H1 (cell line): ENCODE data around the gene RASSF5. TPM values are rescaled to one million over a fixed set of nuclear protein-coding genes. Genes with fewer than 3 reads are reported as not detected.

Experiments used
- CTCF ChIA-PET: fragments of 300-600 bp; sonication (Branson Sonifier 250); formaldehyde crosslinking; loops from one replicate; lab custom pipeline; 2021; ENCODE audit not compliant: partially characterized antibody; lab: Charles Lee
- POLR2A ChIA-PET: fragments of 300-600 bp; sonication (Branson Sonifier 250); formaldehyde crosslinking; loops from one replicate; lab custom pipeline; 2021; ENCODE audit warnings: inconsistent platforms; ENCODE audit not compliant: partially characterized antibody; lab: Charles Lee
- DNase-seq, 2 experiments: peaks; one replicate each; pipeline versions ENCODE4 v3.0.0 to v3.0.0-alpha.2; 2010 to 2022; ENCODE audit warnings: low spot score in 2 of 2, low read depth in 1 of 2, mixed read lengths in 1 of 2
- FAIRE-seq: peaks from 2 replicates; lab custom pipeline; 2011; peaks lifted over from hg19 to GRCh38; lab: Jason Lieb, UNC
- H2AFZ ChIP-seq: 2 replicates; pipeline ENCODE4 v1.8.1; 2012; ENCODE audit warnings: low read length, inconsistent platforms
- H2AK5ac ChIP-seq: 2 replicates; pipeline ENCODE4 v1.6.1; 2013; ENCODE audit warnings: low read depth, low read length
- H2BK120ac ChIP-seq: replicated peaks from 2 replicates; pipeline ENCODE3; 2013; ENCODE audit warnings: low read depth, low read length, inconsistent platforms
- H2BK12ac ChIP-seq: 2 replicates; pipeline ENCODE4 v1.6.1; 2013; ENCODE audit warnings: low read depth, low read length
- H2BK15ac ChIP-seq: 2 replicates; pipeline ENCODE4 v1.6.1; 2013; ENCODE audit warnings: low read length
- H2BK20ac ChIP-seq: 2 replicates; pipeline ENCODE4 v1.6.1; 2013; ENCODE audit warnings: low read length
- H2BK5ac ChIP-seq: 2 replicates; pipeline ENCODE4 v1.6.1; 2013; ENCODE audit warnings: low read depth, low read length
- H3K14ac ChIP-seq: 2 replicates; pipeline ENCODE4 v1.6.1; 2013; ENCODE audit warnings: inconsistent platforms; ENCODE audit not compliant: insufficient read length
- H3K18ac ChIP-seq: 2 replicates; pipeline ENCODE4 v1.6.1; 2013; ENCODE audit warnings: low read length; ENCODE audit errors: extremely low read depth
- H3K23ac ChIP-seq: 2 replicates; pipeline ENCODE4 v1.6.1; 2013; ENCODE audit warnings: inconsistent platforms; ENCODE audit not compliant: insufficient read length
- H3K23me2 ChIP-seq: 2 replicates; pipeline ENCODE4 v1.6.1; 2013; ENCODE audit warnings: low read depth, low read length
- H3K27ac ChIP-seq: 2 replicates; pipeline ENCODE4 v1.6.1; 2011; ENCODE audit warnings: low read depth, low read length, inconsistent platforms
- H3K27me3 ChIP-seq, 4 experiments: replicated peaks in 1 of 4; 1 replicate in 1 of 4; 2 replicates in 3 of 4; pipeline versions ENCODE4 v1.6.1 to v1.8.1; 2011 to 2013; ENCODE audit warnings: low read length in 3 of 4, mild to moderate bottlenecking in 3 of 4, inconsistent platforms in 2 of 4, mixed read lengths in 2 of 4, moderate library complexity in 1 of 4; ENCODE audit not compliant: control insufficient read depth in 3 of 4, insufficient read depth in 3 of 4; ENCODE audit errors: extremely low read depth in 1 of 4
- H3K36me3 ChIP-seq, 4 experiments: 2 replicates each; pipeline versions ENCODE4 v1.6.1 to v1.8.1; 2011 to 2013; ENCODE audit warnings: mild to moderate bottlenecking in 4 of 4, low read length in 3 of 4, moderate library complexity in 2 of 4, control low read depth in 1 of 4, inconsistent platforms in 1 of 4; ENCODE audit not compliant: insufficient read depth in 4 of 4, control insufficient read depth in 2 of 4
- H3K4ac ChIP-seq: replicated peaks from 2 replicates; pipeline ENCODE3; 2013; ENCODE audit warnings: low read length, low read depth, mixed read lengths, inconsistent platforms; ENCODE audit not compliant: insufficient read length
- H3K4me1 ChIP-seq, 4 experiments: replicated peaks in 1 of 4; 1 replicate in 1 of 4; 2 replicates in 3 of 4; pipeline versions ENCODE4 v1.6.1 to v1.8.1; 2011 to 2013; ENCODE audit warnings: low read length in 3 of 4, inconsistent platforms in 2 of 4, mixed read lengths in 1 of 4; ENCODE audit not compliant: insufficient read depth in 4 of 4, control insufficient read depth in 3 of 4
- H3K4me2 ChIP-seq, 2 experiments: 2 replicates each; pipeline versions ENCODE4 v1.6.1 to v1.8.1; 2011 to 2013; ENCODE audit warnings: low read depth in 2 of 2, low read length in 2 of 2, control low read depth in 1 of 2, inconsistent platforms in 1 of 2, mild to moderate bottlenecking in 1 of 2; ENCODE audit not compliant: insufficient read depth in 1 of 2
- H3K4me3 ChIP-seq, 4 experiments: fragments of 200-600, 300-600 bp in 1 of 4; sonication (generic), shearing (Covaris generic), sonication (Bioruptor Twin) in 1 of 4; 2 replicates each; pipeline versions ENCODE4 v1.5.1 to v1.8.1; 2011 to 2016; ENCODE audit warnings: low read length in 4 of 4, low read depth in 3 of 4, control low read depth in 2 of 4, inconsistent platforms in 2 of 4, mild to moderate bottlenecking in 2 of 4, mixed read lengths in 1 of 4, moderate library complexity in 1 of 4; ENCODE audit not compliant: insufficient read depth in 2 of 4; ENCODE audit errors: extremely low read depth in 1 of 4
- H3K56ac ChIP-seq: replicated peaks from 2 replicates; pipeline ENCODE3; 2013; ENCODE audit warnings: low read depth, mild to moderate bottlenecking, mixed read lengths, low read length, inconsistent platforms; ENCODE audit not compliant: insufficient read length
- H3K79me1 ChIP-seq: 2 replicates; pipeline ENCODE4 v1.6.1; 2013; ENCODE audit warnings: low read depth, low read length, control low read depth
- H3K79me2 ChIP-seq, 2 experiments: 2 replicates each; pipeline versions ENCODE4 v1.6.1 to v1.8.1; 2012 to 2013; ENCODE audit warnings: low read length in 2 of 2, mild to moderate bottlenecking in 2 of 2, inconsistent platforms in 1 of 2; ENCODE audit not compliant: insufficient read depth in 2 of 2, control insufficient read depth in 1 of 2
- H3K9ac ChIP-seq, 4 experiments: replicated peaks in 1 of 4; 1 replicate in 1 of 4; 2 replicates in 3 of 4; pipeline versions ENCODE4 v1.6.1 to v1.8.1; 2011 to 2013; ENCODE audit warnings: low read depth in 3 of 4, low read length in 3 of 4, control low read depth in 2 of 4, mild to moderate bottlenecking in 2 of 4, moderate library complexity in 2 of 4, inconsistent platforms in 1 of 4; ENCODE audit errors: extremely low read depth in 1 of 4
- H3K9me3 ChIP-seq, 2 experiments: 2 replicates each; pipeline versions ENCODE4 v1.6.1 to v1.8.1; 2012 to 2013; ENCODE audit warnings: mild to moderate bottlenecking in 2 of 2, moderate library complexity in 2 of 2, control low read depth in 1 of 2, inconsistent platforms in 1 of 2, low read depth in 1 of 2, low read length in 1 of 2, mixed read lengths in 1 of 2; ENCODE audit not compliant: insufficient read depth in 2 of 2
- H4K20me1 ChIP-seq, 2 experiments: replicated peaks in 1 of 2; 2 replicates each; pipeline versions ENCODE3 to v1.8.1; 2011 to 2013; ENCODE audit warnings: inconsistent platforms in 2 of 2, low read length in 2 of 2, mild to moderate bottlenecking in 1 of 2; ENCODE audit not compliant: insufficient read depth in 2 of 2, control insufficient read depth in 1 of 2
- H4K5ac ChIP-seq: 2 replicates; pipeline ENCODE4 v1.6.1; 2013; ENCODE audit warnings: low read length, low read depth, mixed read lengths, inconsistent platforms; ENCODE audit not compliant: insufficient read length
- H4K8ac ChIP-seq: 2 replicates; pipeline ENCODE4 v1.8.0; 2013; ENCODE audit warnings: mild to moderate bottlenecking, moderate library complexity, low read length, inconsistent platforms; ENCODE audit not compliant: insufficient read depth; ENCODE audit errors: extremely low read depth
- H4K91ac ChIP-seq: replicated peaks from 2 replicates; pipeline ENCODE3; 2013; ENCODE audit warnings: low read length, mixed read lengths, inconsistent platforms; ENCODE audit not compliant: insufficient read length
- CBX5 ChIP-seq: fragments of 300-800, 300-1000 bp; sonication (generic); IDR thresholded peaks from 2 replicates; pipeline ENCODE4 v1.7.1; 2016; ENCODE audit warnings: antibody characterized with exemption, low read length, low read depth
- CHD2 ChIP-seq: IDR thresholded peaks from 2 replicates; pipeline ENCODE4 v1.6.1; 2012; ENCODE audit warnings: low read length, improper control_type of control experiment
- MAX ChIP-seq: IDR thresholded peaks from 2 replicates; pipeline ENCODE4 v1.6.1; 2012; ENCODE audit warnings: inconsistent platforms
- POLR2A ChIP-seq, 2 experiments: IDR thresholded peaks; 1 replicate in 1 of 2; 2 replicates in 1 of 2; pipeline ENCODE4 v1.6.1; 2011; ENCODE audit warnings: low read depth in 2 of 2, low read length in 2 of 2, mild to moderate bottlenecking in 2 of 2; ENCODE audit errors: control extremely low read depth in 1 of 2
- POLR2AphosphoS5 ChIP-seq: IDR thresholded peaks from 2 replicates; pipeline ENCODE4 v1.6.1; 2011; ENCODE audit warnings: low read depth, low read length
- RFX5 ChIP-seq: IDR thresholded peaks from 2 replicates; pipeline ENCODE4 v1.6.1; 2011; ENCODE audit warnings: low read depth, low read length, improper control_type of control experiment, borderline replicate concordance
- YY1 ChIP-seq: IDR thresholded peaks from 2 replicates; pipeline ENCODE4 v1.6.1; 2011; ENCODE audit warnings: low read depth, mild to moderate bottlenecking, low read length
- WGBS, 2 experiments: shearing (Covaris generic) in 1 of 2; methylation state at CpG; one replicate each; pipeline versions ENCODE4 v1.1.6 to v1.1.7; 2013 to 2015; ENCODE audit warnings: low lambda C conversion rate in 2 of 2, mixed read lengths in 2 of 2, inconsistent platforms in 1 of 2, low coverage in 1 of 2, missing lambda C conversion rate in 1 of 2; ENCODE audit not compliant: insufficient replicate concordance in 2 of 2, insufficient coverage in 1 of 2, insufficient read length in 1 of 2; ENCODE audit errors: extremely low coverage in 1 of 2, missing lambda C conversion rate in 1 of 2; 5-methylcytosine and 5-hydroxymethylcytosine counted together
- long read RNA-seq, 2 experiments: library from RNA in 1 of 2; library from capped mRNA in 1 of 2; stranded (forward); transcript quantifications; one replicate each; pipeline ENCODE4 v2.0.0, GENCODE V29; 2021; ENCODE audit warnings: inconsistent platforms in 1 of 2
- polyA minus RNA-seq, 3 experiments: library from RNA; depleted of rRNA, polyadenylated mRNA; stranded (reverse); fragments of >200 nt; gene quantifications; 1 replicate in 2 of 3; 2 replicates in 1 of 3; pipeline ENCODE4 v1.2.3, GENCODE V29; 2011
- polyA plus RNA-seq, 7 experiments: library from polyadenylated mRNA; depleted of rRNA in 3 of 7; stranded (reverse) in 5 of 7; unstranded in 2 of 7; fragments of >200 nt in 5 of 7; fragments of 200-250 nt in 2 of 7; gene quantifications; 1 replicate in 5 of 7; 2 replicates in 1 of 7; 4 replicates in 1 of 7; pipeline versions ENCODE4 v1.2.1 to v1.2.3, GENCODE V29; 2011 to 2013; ENCODE audit warnings: missing spikeins in 2 of 7, mixed read lengths in 2 of 7
- total RNA-seq: library from RNA; stranded (reverse); fragmentation: NEBNext Ultra II Directional; extraction: Animal tissue kit (Norgen Biotek cat#: 25700); gene quantifications from 2 replicates; pipeline ENCODE4 v1.2.1, GENCODE V29; 2021
- TF ChIP-seq, protein P1 (sequence below): IDR thresholded peaks from 2 replicates; pipeline ENCODE4 v1.6.1; 2012; ENCODE audit warnings: inconsistent platforms

The RASSF5 gene
- total RNA-seq = 1.8 and 2.3 TPM in 2 replicates
- 0.82 and 1.2 TPM in 2 replicates for polyA plus RNA-seq (2011; rRNA removed)
- 1.00 TPM for polyA plus RNA-seq (2011; cell fraction: cytosol; rRNA removed)
- 3.0 TPM for polyA plus RNA-seq (2011; cell fraction: nucleus; rRNA removed)
- 0.83 to 1.0 TPM (median 1.0 TPM) in 4 replicates for polyA plus RNA-seq (2012, experiment 1 of 2)
- polyA plus RNA-seq (2012, experiment 2 of 2) = 0.83 TPM
- polyA plus RNA-seq (2013, experiment 1 of 2) = 1.3 TPM
- 1.7 TPM for polyA plus RNA-seq (2013, experiment 2 of 2)
- 0.95 and 2.3 TPM in 2 replicates for polyA minus RNA-seq (2011; rRNA and poly(A)+ RNA removed)
- 2.6 TPM for polyA minus RNA-seq (2011; cell fraction: cytosol; rRNA and poly(A)+ RNA removed)
- 2.4 TPM for polyA minus RNA-seq (2011; cell fraction: nucleus; rRNA and poly(A)+ RNA removed)
- long read RNA-seq, experiment 1, partial matches to known transcripts = 0 of 3 reads
- long read RNA-seq, experiment 1, other reads (novel, unspliced or antisense) = 1 of 3 reads
- long read RNA-seq, experiment 2 = 0 reads

DNA sequence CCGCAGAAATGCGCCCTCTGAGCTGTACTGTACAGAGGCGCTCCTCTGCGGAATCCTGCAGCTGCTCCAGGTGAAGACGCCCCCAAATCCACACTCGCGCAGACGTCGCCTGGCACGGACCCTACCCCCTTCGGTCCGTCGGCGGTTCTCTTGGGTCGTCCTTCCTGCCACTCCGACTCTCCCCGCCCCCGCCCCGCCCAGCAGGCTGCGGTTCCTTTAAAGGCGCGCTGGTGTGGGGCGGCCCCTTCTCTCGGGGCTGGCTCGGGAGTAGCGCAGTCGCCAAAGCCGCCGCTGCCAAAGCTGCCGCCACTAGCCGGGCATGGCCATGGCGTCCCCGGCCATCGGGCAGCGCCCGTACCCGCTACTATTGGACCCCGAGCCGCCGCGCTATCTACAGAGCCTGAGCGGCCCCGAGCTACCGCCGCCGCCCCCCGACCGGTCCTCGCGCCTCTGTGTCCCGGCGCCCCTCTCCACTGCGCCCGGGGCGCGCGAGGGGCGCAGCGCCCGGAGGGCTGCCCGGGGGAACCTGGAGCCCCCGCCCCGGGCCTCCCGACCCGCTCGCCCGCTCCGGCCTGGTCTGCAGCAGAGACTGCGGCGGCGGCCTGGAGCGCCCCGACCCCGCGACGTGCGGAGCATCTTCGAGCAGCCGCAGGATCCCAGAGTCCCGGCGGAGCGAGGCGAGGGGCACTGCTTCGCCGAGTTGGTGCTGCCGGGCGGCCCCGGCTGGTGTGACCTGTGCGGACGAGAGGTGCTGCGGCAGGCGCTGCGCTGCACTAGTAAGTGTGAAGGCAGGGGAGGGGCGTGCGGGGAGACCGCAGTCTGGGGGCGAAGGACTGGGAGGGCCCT lies at the start of gene RASSF5:
Gene RASSF5 (plus strand): TSS at position 248 of the 846 bp plus-strand sequence. CDS start 72 bp downstream, at position 320.
- FAIRE-seq = no peak
- TF ChIP-seq RFX5 (no peak), MAX (peak; percentile 54; the same call in 1 of the 2 replicates), CBX5 (no peak), CHD2 (no peak), YY1 (peak; percentile 74), POLR2AphosphoS5 (peak; percentile 47; the same call in 1 of the 2 replicates), POLR2A (IDR thresholded peaks at IDR 0.05; ENCODE audit: control extremely low read depth in 1 of 2, low read depth in 2 of 2, low read length in 2 of 2) (peak; percentile 87 to 88)
- TF ChIP-seq, protein P1, sequence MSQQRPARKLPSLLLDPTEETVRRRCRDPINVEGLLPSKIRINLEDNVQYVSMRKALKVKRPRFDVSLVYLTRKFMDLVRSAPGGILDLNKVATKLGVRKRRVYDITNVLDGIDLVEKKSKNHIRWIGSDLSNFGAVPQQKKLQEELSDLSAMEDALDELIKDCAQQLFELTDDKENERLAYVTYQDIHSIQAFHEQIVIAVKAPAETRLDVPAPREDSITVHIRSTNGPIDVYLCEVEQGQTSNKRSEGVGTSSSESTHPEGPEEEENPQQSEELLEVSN = peak; percentile 57; the same call in 1 of the 2 replicates

More for the DNA sequence above, at the start of gene RASSF5:
- H3K23ac ChIP-seq = no peak within 1 kb of the TSS
- H4K91ac ChIP-seq = no peak within 1 kb of the TSS
- H3K79me1 ChIP-seq = no peaks in the 10 kb centered on the region
- H2BK120ac ChIP-seq = no peak within 1 kb of the TSS
- peak within 1 kb of the TSS; percentile 39 to 98 for H3K4me2 ChIP-seq
- H3K4ac ChIP-seq = no peak within 1 kb of the TSS
- peak within 1 kb of the TSS; percentile 75 for H4K8ac ChIP-seq
- no peak within 1 kb of the TSS; the same call in 1 of the 2 replicates for H3K18ac ChIP-seq
- peaks cover 17 to 49% (median 47%) of the 10 kb centered on the region in 4 experiments for H3K27me3 ChIP-seq
- H3K79me2 ChIP-seq = no peaks in the 10 kb centered on the region
- no peak within 1 kb of the TSS for H3K56ac ChIP-seq
- H3K27ac ChIP-seq = no peak within 1 kb of the TSS
- no peak within 1 kb of the TSS for H3K14ac ChIP-seq
- H2AK5ac ChIP-seq = no peak within 1 kb of the TSS
- POLR2A ChIA-PET = interaction anchor here (0.7 to 3.3 kb wide), 13 partner anchors 9 to 78 kb away, joined by 3 to 23 read pairs (median 4); partner anchors contain the start of gene IKBKE
- H3K4me1 ChIP-seq = peaks cover 2 to 14% (median 6%) of the 10 kb centered on the region in 4 experiments; a peak in 6 of 7 replicates
- H2AFZ ChIP-seq = peak within 1 kb of the TSS; percentile 69; the same call in 1 of the 2 replicates
- H4K20me1 ChIP-seq = peaks cover 0 to 5% of the 10 kb centered on the region in 2 experiments
- no peak within 1 kb of the TSS for H4K5ac ChIP-seq
- CTCF ChIA-PET = interaction anchor here (0.8 to 13.3 kb wide), 22 partner anchors 8 to 176 kb away, joined by 3 to 167 read pairs (median 8); partner anchors contain the start of gene IKBKE
- 3% methylated on average over 61 of the region's 97 CpGs; no CpG with 5 or more reads in 1 of the 2 experiments for WGBS, 2 experiments
- H3K9me3 ChIP-seq = no peaks in the 10 kb centered on the region
- no peaks in the 10 kb centered on the region for H3K36me3 ChIP-seq
- H3K23me2 ChIP-seq = peaks cover 9% of the 10 kb centered on the region; the same call in 1 of the 2 replicates
- no peak within 1 kb of the TSS for H2BK15ac ChIP-seq
- H3K4me3 ChIP-seq = peak within 1 kb of the TSS; percentile 37 to 71 (median 64)
- peak; percentile 27 to 94 for DNase-seq
- 0 out of 2 replicates have a peak within 1 kb of the TSS, but pooled peaks have one; percentile 50 for H2BK12ac ChIP-seq
- no peak within 1 kb of the TSS for H2BK20ac ChIP-seq
- H2BK5ac ChIP-seq = no peak within 1 kb of the TSS
- no peak within 1 kb of the TSS; a peak in 2 of 7 replicates for H3K9ac ChIP-seq
